NCI-H1105 treated with DMSO at 0.1 percent for 48 hours (cell line): ENCODE results near the gene CALB2.
A peak's percentile ranks its signal among the peaks of the same experiment; 100 is the strongest.

Experiments used
- DNase-seq: peaks from one replicate; lab custom pipeline; 2025; lab: John Stamatoyannopoulos, UW

CALB2 gene

GRCh38 chr16:71389330-71389729 lies 30.8 kb downstream of the CALB2 start:
- DNase-seq: no peak

GRCh38 chr16:71396594-71396993 lies 38.1 kb downstream of the CALB2 start:
- no peak for DNase-seq

GRCh38 chr16:71399801-71400563 lies 41.5 kb downstream of the CALB2 start:
- no peak for DNase-seq

GRCh38 chr16:71402007-71402406 lies 43.5 kb downstream of the CALB2 start:
- DNase-seq: no peak

- no peak for DNase-seq
Observed at GRCh38 chr16:71402674-71403073, 44.2 kb downstream of the CALB2 start.

- DNase-seq: no peak
Observed at GRCh38 chr16:71404364-71404763, 45.8 kb downstream of the CALB2 start.

GRCh38 chr16:71406316-71406715 lies 47.8 kb downstream of the CALB2 start:
- DNase-seq: no peak

- DNase-seq: no peak
Observed at GRCh38 chr16:71406724-71407123, 48.2 kb downstream of the CALB2 start.

- no peak for DNase-seq
Observed at GRCh38 chr16:71407731-71408130, 49.2 kb downstream of the CALB2 start.

GRCh38 chr16:71408536-71408935 lies 50.0 kb downstream of the CALB2 start:
- no peak for DNase-seq

GRCh38 chr16:71409011-71409775 lies 50.7 kb downstream of the CALB2 start:
- no peak for DNase-seq

GRCh38 chr16:71410146-71410545 lies 51.6 kb downstream of the CALB2 start:
- no peak for DNase-seq

- peak; percentile 52 for DNase-seq
Observed at GRCh38 chr16:71412270-71413160, 54.0 kb downstream of the CALB2 start.

GRCh38 chr16:71413341-71413740 lies 54.8 kb downstream of the CALB2 start:
- DNase-seq: no peak

GRCh38 chr16:71414038-71414437 lies 55.5 kb downstream of the CALB2 start:
- no peak for DNase-seq

- no peak for DNase-seq
Observed at GRCh38 chr16:71421911-71422310, 63.4 kb downstream of the CALB2 start.

- DNase-seq: no peak
Observed at GRCh38 chr16:71423016-71423415, 64.5 kb downstream of the CALB2 start.

- no peak for DNase-seq
Observed at GRCh38 chr16:71423865-71424264, 65.3 kb downstream of the CALB2 start.

- no peak for DNase-seq
Observed at GRCh38 chr16:71424626-71425025, 66.1 kb downstream of the CALB2 start.

GRCh38 chr16:71425746-71426068 lies 67.2 kb downstream of the CALB2 start:
- DNase-seq: no peak

GRCh38 chr16:71426069-71426879 lies 67.8 kb downstream of the CALB2 start:
- DNase-seq: no peak
